HEK293 (cell line): Measurements from ENCODE around the gene PERCC1.

ENCODE experiments used
- CTCF ChIA-PET: fragments of 350-600 bp; formaldehyde crosslinking; extraction: SDS; loops from one replicate; lab custom pipeline; 2021; ENCODE audit warnings: antibody characterized with exemption; lab: Yijun Ruan, JAX
- POLR2A ChIA-PET: fragments of 300-600 bp; formaldehyde crosslinking; extraction: SDS; loops from one replicate; lab custom pipeline; 2020; ENCODE audit warnings: antibody characterized with exemption, inconsistent platforms; lab: Yijun Ruan, JAX
- H3K27ac ChIP-seq: fragments of 200-500 bp; sonication (Bioruptor generic); 2 replicates; pipeline ENCODE4 v1.5.1; 2014; ENCODE audit warnings: low read depth, low read length, control low read depth, inconsistent platforms; ENCODE audit errors: extremely low read depth
- H3K36me3 ChIP-seq, 2 experiments: fragments of 200-500 bp in 1 of 2; sonication (Bioruptor generic) in 1 of 2; 1 replicate in 1 of 2; 2 replicates in 1 of 2; pipeline ENCODE4 v1.5.1; 2014 to 2017; ENCODE audit warnings: inconsistent platforms in 2 of 2, low read length in 2 of 2; ENCODE audit not compliant: control insufficient read depth in 2 of 2, insufficient read depth in 1 of 2
- H3K4me1 ChIP-seq: fragments of 200-500 bp; sonication (Bioruptor generic); 2 replicates; pipeline ENCODE4 v1.5.1; 2014; ENCODE audit warnings: mild to moderate bottlenecking, low read length, inconsistent platforms; ENCODE audit not compliant: control insufficient read depth, insufficient read depth
- H3K4me3 ChIP-seq: 2 replicates; pipeline ENCODE4 v1.5.1; 2011; ENCODE audit warnings: low read depth, mild to moderate bottlenecking, control low read depth, low read length, moderate library complexity
- H3K9me3 ChIP-seq: fragments of 200-500 bp; sonication (Bioruptor generic); 2 replicates; pipeline ENCODE4 v1.5.1; 2014; ENCODE audit warnings: low read depth, low read length, inconsistent platforms; ENCODE audit not compliant: control insufficient read depth, insufficient read depth
- BCL11B ChIP-seq: fragments of 450-650 bp; formaldehyde crosslinking; IDR thresholded peaks from 2 replicates; pipeline ENCODE4 v1.5.1; 2016; ENCODE audit warnings: low read depth, missing biosample characterization, missing genetic modification characterization
- HOXD13 ChIP-seq: sonication (generic); formaldehyde crosslinking; IDR thresholded peaks from 2 replicates; pipeline ENCODE4 v1.8.0; 2022; ENCODE audit warnings: missing genetic modification reagents, borderline replicate concordance
- PRDM4 ChIP-seq: fragments of 450-650 bp; formaldehyde crosslinking; IDR thresholded peaks from 2 replicates; pipeline ENCODE4 v1.5.1; 2017; ENCODE audit warnings: missing biosample characterization, missing genetic modification characterization
- SCRT2 ChIP-seq: fragments of 450-650 bp; formaldehyde crosslinking; IDR thresholded peaks from 2 replicates; pipeline ENCODE4 v1.5.1; 2016; ENCODE audit warnings: missing biosample characterization, missing genetic modification characterization
- SP7 ChIP-seq: fragments of 450-650 bp; formaldehyde crosslinking; IDR thresholded peaks from 2 replicates; pipeline ENCODE4 v1.5.1; 2016; ENCODE audit warnings: missing biosample characterization, missing genetic modification characterization
- ZBTB21 ChIP-seq: fragments of 450-650 bp; formaldehyde crosslinking; IDR thresholded peaks from 2 replicates; pipeline ENCODE4 v1.5.1; 2017; ENCODE audit warnings: missing biosample characterization, missing genetic modification characterization
- ZBTB7A ChIP-seq: fragments of 450-650 bp; formaldehyde crosslinking; IDR thresholded peaks from 2 replicates; pipeline ENCODE4 v1.5.1; 2016; ENCODE audit warnings: low read depth, missing biosample characterization, missing genetic modification characterization
- ZNF169 ChIP-seq: fragments of 450-650 bp; formaldehyde crosslinking; IDR thresholded peaks from 2 replicates; pipeline ENCODE4 v1.5.1; 2016; ENCODE audit warnings: missing biosample characterization, missing genetic modification characterization
- ZNF292 ChIP-seq: fragments of 450-650 bp; formaldehyde crosslinking; IDR thresholded peaks from 2 replicates; pipeline ENCODE4 v1.5.1; 2016; ENCODE audit warnings: low read depth, missing biosample characterization, missing genetic modification characterization, borderline replicate concordance
- ZNF311 ChIP-seq: fragments of 450-650 bp; formaldehyde crosslinking; IDR thresholded peaks from 2 replicates; pipeline ENCODE4 v1.5.1; 2017; ENCODE audit warnings: missing biosample characterization, missing genetic modification characterization, borderline replicate concordance
- ZNF521 ChIP-seq: fragments of 450-650 bp; formaldehyde crosslinking; IDR thresholded peaks from 2 replicates; pipeline ENCODE4 v1.5.1; 2017; ENCODE audit warnings: missing biosample characterization, mild to moderate bottlenecking, missing genetic modification characterization
- ZNF558 ChIP-seq: fragments of 450-650 bp; formaldehyde crosslinking; IDR thresholded peaks from 2 replicates; pipeline ENCODE4 v1.5.1; 2016; ENCODE audit warnings: missing biosample characterization, missing genetic modification characterization
- ZNF677 ChIP-seq: fragments of 450-650 bp; IDR thresholded peaks from 2 replicates; pipeline ENCODE4 v1.5.0; 2018; ENCODE audit warnings: missing biosample characterization, mild to moderate bottlenecking, missing genetic modification characterization, moderate library complexity
- TF ChIP-seq, protein P1 (sequence below): fragments of 450-650 bp; formaldehyde crosslinking; IDR thresholded peaks from 2 replicates; pipeline ENCODE4 v1.5.1; 2016; ENCODE audit warnings: missing biosample characterization, missing genetic modification characterization
- TF ChIP-seq, protein P2 (sequence below): fragments of 450-650 bp; formaldehyde crosslinking; conservative IDR thresholded peaks from 2 replicates; pipeline ENCODE4 v1.5.1; 2016; ENCODE audit warnings: low read depth, missing biosample characterization, missing genetic modification characterization
- TF ChIP-seq, protein P3 (sequence below): fragments of 450-650 bp; formaldehyde crosslinking; conservative IDR thresholded peaks from 2 replicates; pipeline ENCODE4 v1.5.1; 2016; ENCODE audit warnings: low read depth, missing biosample characterization, missing genetic modification characterization

The PERCC1 gene

GRCh38 chr16:1456951-1457350, 26.1 kb downstream of the PERCC1 start:
- ChIA-PET POLR2A (no interaction called here), CTCF (no interaction called here)
- H3K4me1 ChIP-seq: no peaks in the 10 kb centered on the region

DNA sequence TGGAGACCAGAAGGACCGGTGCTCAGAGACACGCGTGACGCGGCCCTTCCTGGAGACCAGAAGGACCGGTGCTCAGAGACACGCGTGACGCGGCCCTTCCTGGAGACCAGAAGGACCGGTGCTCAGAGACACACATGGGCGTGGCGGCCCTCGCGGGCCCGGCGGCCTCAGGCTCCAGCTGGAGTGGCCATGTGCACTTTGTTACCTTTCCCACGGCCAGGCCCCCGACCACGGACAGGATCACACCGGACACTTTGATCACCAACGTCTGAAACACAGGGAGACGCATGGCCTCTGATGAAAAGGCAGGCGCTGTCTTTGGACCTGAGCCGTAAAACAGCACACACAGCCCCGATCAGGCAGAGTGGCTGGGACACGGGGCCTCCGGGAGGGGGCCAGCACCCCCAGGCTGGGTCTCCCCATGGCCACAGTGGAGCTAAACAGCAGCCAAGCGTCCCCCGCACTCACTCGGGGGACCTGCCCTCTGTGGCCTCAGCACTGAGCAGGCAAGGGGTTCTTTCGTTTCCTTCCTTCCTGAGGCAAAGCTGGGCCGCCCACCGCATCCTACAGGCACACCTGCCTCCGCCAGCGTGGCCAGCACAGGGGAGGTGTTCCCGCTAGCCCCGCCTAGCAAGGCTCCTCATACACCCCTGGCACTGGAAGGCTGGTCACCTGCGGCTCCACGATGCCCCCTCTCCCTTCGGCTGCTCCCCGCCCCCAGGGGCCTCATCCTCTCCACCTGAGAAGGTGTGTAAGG, 26.8 kb downstream of the PERCC1 start:
- POLR2A ChIA-PET: no interaction called here
- CTCF ChIA-PET: no interaction called here

More at GRCh38 chr16:1456951-1457350, 26.1 kb downstream of the PERCC1 start:
- H3K9me3 ChIP-seq: no peaks in the 10 kb centered on the region
- no peak overlapping the region for H3K27ac ChIP-seq
- no peak for TF ChIP-seq HOXD13 (CRISPR knock-in tag)
- TF ChIP-seq SCRT2 (tag by site-specific recombination): 0 out of 2 replicates have a peak, but pooled peaks have one; percentile 21
- H3K4me3 ChIP-seq: no peak overlapping the region
- H3K36me3 ChIP-seq: peaks cover 0 to 81% of the 10 kb centered on the region in 2 experiments; a peak in 1 of 3 replicates

GRCh38 chr16:1458336-1458976, 27.6 kb downstream of the PERCC1 start:
- ChIA-PET CTCF (interaction anchor here (1.0 kb wide), 1 partner anchor 95 kb away, joined by 3 read pairs; no protein-coding TSS in a partner anchor), POLR2A (no interaction called here)
- Histone ChIP-seq H3K36me3 (peaks cover 0 to 76% of the 10 kb centered on the region in 2 experiments; a peak in 1 of 3 replicates), H3K9me3 (no peaks in the 10 kb centered on the region), H3K4me1 (no peaks in the 10 kb centered on the region), H3K4me3 (no peak overlapping the region), H3K27ac (no peak overlapping the region)
- TF ChIP-seq PRDM4 (tag by site-specific recombination) (no peak), ZNF677 (tag by site-specific recombination) (no peak), ZBTB7A (tag by site-specific recombination) (no peak), ZBTB21 (tag by site-specific recombination) (no peak), ZNF558 (no peak), ZNF169 (tag by site-specific recombination) (no peak), SP7 (tag by site-specific recombination) (no peak), ZNF311 (tag by site-specific recombination) (no peak), ZNF292 (tag by site-specific recombination) (no peak)
- TF ChIP-seq, protein P1, sequence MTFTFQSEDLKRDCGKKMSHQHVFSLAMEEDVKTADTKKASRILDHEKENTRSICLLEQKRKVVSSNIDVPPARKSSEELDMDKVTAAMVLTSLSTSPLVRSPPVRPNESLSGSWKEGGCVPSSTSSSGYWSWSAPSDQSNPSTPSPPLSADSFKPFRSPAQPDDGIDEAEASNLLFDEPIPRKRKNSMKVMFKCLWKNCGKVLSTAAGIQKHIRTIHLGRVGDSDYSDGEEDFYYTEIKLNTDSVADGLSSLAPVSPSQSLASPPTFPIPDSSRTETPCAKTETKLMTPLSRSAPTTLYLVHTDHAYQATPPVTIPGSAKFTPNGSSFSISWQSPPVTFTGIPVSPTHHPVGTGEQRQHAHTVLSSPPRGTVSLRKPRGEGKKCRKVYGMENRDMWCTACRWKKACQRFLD (tag by site-specific recombination): no peak
- TF ChIP-seq, protein P2, sequence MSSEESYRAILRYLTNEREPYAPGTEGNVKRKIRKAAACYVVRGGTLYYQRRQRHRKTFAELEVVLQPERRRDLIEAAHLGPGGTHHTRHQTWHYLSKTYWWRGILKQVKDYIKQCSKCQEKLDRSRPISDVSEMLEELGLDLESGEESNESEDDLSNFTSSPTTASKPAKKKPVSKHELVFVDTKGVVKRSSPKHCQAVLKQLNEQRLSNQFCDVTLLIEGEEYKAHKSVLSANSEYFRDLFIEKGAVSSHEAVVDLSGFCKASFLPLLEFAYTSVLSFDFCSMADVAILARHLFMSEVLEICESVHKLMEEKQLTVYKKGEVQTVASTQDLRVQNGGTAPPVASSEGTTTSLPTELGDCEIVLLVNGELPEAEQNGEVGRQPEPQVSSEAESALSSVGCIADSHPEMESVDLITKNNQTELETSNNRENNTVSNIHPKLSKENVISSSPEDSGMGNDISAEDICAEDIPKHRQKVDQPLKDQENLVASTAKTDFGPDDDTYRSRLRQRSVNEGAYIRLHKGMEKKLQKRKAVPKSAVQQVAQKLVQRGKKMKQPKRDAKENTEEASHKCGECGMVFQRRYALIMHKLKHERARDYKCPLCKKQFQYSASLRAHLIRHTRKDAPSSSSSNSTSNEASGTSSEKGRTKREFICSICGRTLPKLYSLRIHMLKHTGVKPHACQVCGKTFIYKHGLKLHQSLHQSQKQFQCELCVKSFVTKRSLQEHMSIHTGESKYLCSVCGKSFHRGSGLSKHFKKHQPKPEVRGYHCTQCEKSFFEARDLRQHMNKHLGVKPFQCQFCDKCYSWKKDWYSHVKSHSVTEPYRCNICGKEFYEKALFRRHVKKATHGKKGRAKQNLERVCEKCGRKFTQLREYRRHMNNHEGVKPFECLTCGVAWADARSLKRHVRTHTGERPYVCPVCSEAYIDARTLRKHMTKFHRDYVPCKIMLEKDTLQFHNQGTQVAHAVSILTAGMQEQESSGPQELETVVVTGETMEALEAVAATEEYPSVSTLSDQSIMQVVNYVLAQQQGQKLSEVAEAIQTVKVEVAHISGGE (tag by site-specific recombination): no peak
- TF ChIP-seq, protein P3, sequence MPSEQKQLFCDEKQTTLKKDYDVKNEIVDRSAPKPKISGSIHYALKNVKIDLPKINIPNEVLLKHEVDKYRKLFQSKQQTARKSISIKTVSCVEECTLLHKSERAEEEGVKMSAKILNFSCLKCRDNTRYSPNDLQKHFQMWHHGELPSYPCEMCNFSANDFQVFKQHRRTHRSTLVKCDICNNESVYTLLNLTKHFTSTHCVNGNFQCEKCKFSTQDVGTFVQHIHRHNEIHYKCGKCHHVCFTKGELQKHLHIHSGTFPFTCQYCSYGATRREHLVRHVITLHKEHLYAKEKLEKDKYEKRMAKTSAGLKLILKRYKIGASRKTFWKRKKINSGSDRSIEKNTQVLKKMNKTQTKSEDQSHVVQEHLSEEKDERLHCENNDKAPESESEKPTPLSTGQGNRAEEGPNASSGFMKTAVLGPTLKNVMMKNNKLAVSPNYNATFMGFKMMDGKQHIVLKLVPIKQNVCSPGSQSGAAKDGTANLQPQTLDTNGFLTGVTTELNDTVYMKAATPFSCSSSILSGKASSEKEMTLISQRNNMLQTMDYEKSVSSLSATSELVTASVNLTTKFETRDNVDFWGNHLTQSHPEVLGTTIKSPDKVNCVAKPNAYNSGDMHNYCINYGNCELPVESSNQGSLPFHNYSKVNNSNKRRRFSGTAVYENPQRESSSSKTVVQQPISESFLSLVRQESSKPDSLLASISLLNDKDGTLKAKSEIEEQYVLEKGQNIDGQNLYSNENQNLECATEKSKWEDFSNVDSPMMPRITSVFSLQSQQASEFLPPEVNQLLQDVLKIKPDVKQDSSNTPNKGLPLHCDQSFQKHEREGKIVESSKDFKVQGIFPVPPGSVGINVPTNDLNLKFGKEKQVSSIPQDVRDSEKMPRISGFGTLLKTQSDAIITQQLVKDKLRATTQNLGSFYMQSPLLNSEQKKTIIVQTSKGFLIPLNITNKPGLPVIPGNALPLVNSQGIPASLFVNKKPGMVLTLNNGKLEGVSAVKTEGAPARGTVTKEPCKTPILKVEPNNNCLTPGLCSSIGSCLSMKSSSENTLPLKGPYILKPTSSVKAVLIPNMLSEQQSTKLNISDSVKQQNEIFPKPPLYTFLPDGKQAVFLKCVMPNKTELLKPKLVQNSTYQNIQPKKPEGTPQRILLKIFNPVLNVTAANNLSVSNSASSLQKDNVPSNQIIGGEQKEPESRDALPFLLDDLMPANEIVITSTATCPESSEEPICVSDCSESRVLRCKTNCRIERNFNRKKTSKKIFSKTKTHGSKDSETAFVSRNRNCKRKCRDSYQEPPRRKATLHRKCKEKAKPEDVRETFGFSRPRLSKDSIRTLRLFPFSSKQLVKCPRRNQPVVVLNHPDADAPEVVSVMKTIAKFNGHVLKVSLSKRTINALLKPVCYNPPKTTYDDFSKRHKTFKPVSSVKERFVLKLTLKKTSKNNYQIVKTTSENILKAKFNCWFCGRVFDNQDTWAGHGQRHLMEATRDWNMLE: no peak

More for the DNA sequence above, 26.8 kb downstream of the PERCC1 start:
- no peaks in the 10 kb centered on the region for H3K4me1 ChIP-seq
- H3K27ac ChIP-seq: no peak overlapping the region
- TF ChIP-seq ZNF521 (tag by site-specific recombination) (no peak), BCL11B (tag by site-specific recombination) (no peak)
- peaks cover 0 to 74% of the 10 kb centered on the region in 2 experiments; a peak in 1 of 3 replicates for H3K36me3 ChIP-seq
- H3K9me3 ChIP-seq: no peaks in the 10 kb centered on the region
- no peak overlapping the region for H3K4me3 ChIP-seq
